Small intestine (tissue), 7 donors: ENCODE measurements around the gene LNX1. TPM values are rescaled to one million over a fixed set of nuclear protein-coding genes. Genes with fewer than 3 reads are reported as not detected.

Experiments
- DNase-seq, 2 donors: peaks; one replicate each; pipeline versions ENCODE4 v3.0.0 to v3.0.0-alpha.2; 2013
- FAIRE-seq: peaks from 2 replicates; lab custom pipeline; 2012; peaks lifted over from hg19 to GRCh38; lab: Jason Lieb, UNC
- H3K27ac ChIP-seq, 3 donors: one replicate each; pipeline ENCODE4 v1.5.1; 2013; ENCODE audit warnings: low read length in 2 of 3, mild to moderate bottlenecking in 2 of 3, control low read depth in 1 of 3, inconsistent platforms in 1 of 3, low read depth in 1 of 3, moderate library complexity in 1 of 3
- H3K27me3 ChIP-seq, 3 donors: one replicate each; pipeline ENCODE4 v1.6.1; 2013; ENCODE audit warnings: low read length in 3 of 3, inconsistent platforms in 1 of 3; ENCODE audit not compliant: control insufficient read depth in 3 of 3, insufficient read depth in 3 of 3
- H3K36me3 ChIP-seq, 3 donors: one replicate each; pipeline ENCODE4 v1.6.1; 2013; ENCODE audit warnings: low read length in 3 of 3, inconsistent platforms in 1 of 3, low read depth in 1 of 3, mild to moderate bottlenecking in 1 of 3, moderate library complexity in 1 of 3; ENCODE audit not compliant: control insufficient read depth in 3 of 3, insufficient read depth in 2 of 3
- H3K4me1 ChIP-seq, 3 donors: one replicate each; pipeline ENCODE4 v1.6.1; 2013; ENCODE audit warnings: low read length in 2 of 3, inconsistent platforms in 1 of 3, low read depth in 1 of 3, mild to moderate bottlenecking in 1 of 3, moderate library complexity in 1 of 3; ENCODE audit not compliant: control insufficient read depth in 3 of 3, insufficient read depth in 2 of 3
- H3K4me3 ChIP-seq, 3 donors: one replicate each; pipeline ENCODE4 v1.5.1; 2013; ENCODE audit warnings: low read length in 3 of 3, control low read depth in 1 of 3, inconsistent platforms in 1 of 3, low read depth in 1 of 3, mild to moderate bottlenecking in 1 of 3, moderate library complexity in 1 of 3
- H3K9me3 ChIP-seq, 2 donors: one replicate each; pipeline ENCODE4 v1.6.1; 2013; ENCODE audit warnings: low read depth in 1 of 2, low read length in 1 of 2; ENCODE audit not compliant: control insufficient read depth in 2 of 2, insufficient read depth in 1 of 2
- WGBS, 3 donors: extraction: QIAGEN DNeasy Blood & Tissue Kit; methylation state at CpG; one replicate each; pipeline ENCODE4 v1.1.7; 2013; 5-methylcytosine and 5-hydroxymethylcytosine counted together
- polyA plus RNA-seq, 4 donors: library from polyadenylated mRNA; stranded (reverse) in 3 of 4; unstranded in 1 of 4; fragments of 200-250 nt in 3 of 4; fragments of 120-200 nt in 1 of 4; gene quantifications; one replicate each; pipeline versions ENCODE4 v1.2.1 to v1.2.3, GENCODE V29; 2013
- donor health status: healthy with polysubstance abuse.
- donor health status: control.
- donor health status: control.
- donor health status: Bipolar disorder and iron deficiency.
- donor health status: healthy.

Gene LNX1
- polyA plus RNA-seq, 4 donors, result 6.4 to 13.7 (median 9.1) TPM

- no peak overlapping the region for H3K27ac ChIP-seq
- peaks cover 0 to 6% (median 0%) of the 10 kb centered on the region in 3 donors for H3K4me1 ChIP-seq
- peaks cover 0 to 17% (median 2%) of the 10 kb centered on the region in 3 donors for H3K36me3 ChIP-seq
- no peak for FAIRE-seq
- no peak for DNase-seq
- no peak overlapping the region for H3K4me3 ChIP-seq
- H3K27me3 ChIP-seq, result no peaks in the 10 kb centered on the region
- 92 to 96% (median 92%) methylated on average over 3 of the region's 3 CpGs for WGBS, 3 donors
- peaks cover 0 to 5% of the 10 kb centered on the region in 2 donors for H3K9me3 ChIP-seq
Measured at GRCh38 chr4:53548662-53549061, 42.6 kb downstream of the LNX1 start.

- peaks cover 0 to 17% (median 2%) of the 10 kb centered on the region in 3 donors for H3K36me3 ChIP-seq
- DNase-seq (no peak), FAIRE-seq (no peak)
- H3K27me3 ChIP-seq, result no peaks in the 10 kb centered on the region
- no peak overlapping the region for H3K4me3 ChIP-seq
- peaks cover 0 to 6% (median 0%) of the 10 kb centered on the region in 3 donors for H3K4me1 ChIP-seq
- peaks cover 0 to 5% of the 10 kb centered on the region in 2 donors for H3K9me3 ChIP-seq
- WGBS, 3 donors, result 38 to 64% (median 54%) methylated on average over 2 of the region's 2 CpGs
- H3K27ac ChIP-seq, result no peak overlapping the region
Measured at GRCh38 chr4:53547983-53548382, 43.3 kb downstream of the LNX1 start.

GRCh38 chr4:53545942-53546581 lies 45.2 kb downstream of the LNX1 start:
- WGBS, 3 donors, result 15 to 70% (median 43%) methylated on average over 3 of the region's 3 CpGs
- no peak for FAIRE-seq
- Histone ChIP-seq H3K27me3 (no peaks in the 10 kb centered on the region), H3K9me3 (no peaks in the 10 kb centered on the region), H3K27ac (no peak overlapping the region), H3K4me1 (peaks cover 0 to 6% (median 0%) of the 10 kb centered on the region in 3 donors), H3K36me3 (peaks cover 0 to 12% (median 2%) of the 10 kb centered on the region in 3 donors), H3K4me3 (no peak overlapping the region)
- peak; percentile 28 to 32 for DNase-seq

GRCh38 chr4:53545273-53545672 lies 46.0 kb downstream of the LNX1 start:
- Histone ChIP-seq H3K36me3 (peaks cover 0 to 7% (median 0%) of the 10 kb centered on the region in 3 donors), H3K4me3 (no peak overlapping the region), H3K27ac (no peak overlapping the region), H3K9me3 (no peaks in the 10 kb centered on the region), H3K27me3 (no peaks in the 10 kb centered on the region), H3K4me1 (peaks cover 0 to 6% (median 0%) of the 10 kb centered on the region in 3 donors)
- no peak for DNase-seq
- 81 to 96% (median 92%) methylated on average over 1 of the region's 1 CpG for WGBS, 3 donors
- no peak for FAIRE-seq

GRCh38 chr4:53543561-53543960 lies 47.7 kb downstream of the LNX1 start:
- H3K9me3 ChIP-seq, result no peaks in the 10 kb centered on the region
- no peaks in the 10 kb centered on the region for H3K27me3 ChIP-seq
- no peak overlapping the region for H3K4me3 ChIP-seq
- H3K27ac ChIP-seq, result no peak overlapping the region
- H3K36me3 ChIP-seq, result peaks cover 0 to 7% (median 0%) of the 10 kb centered on the region in 3 donors
- no peak for DNase-seq
- no peak for FAIRE-seq
- H3K4me1 ChIP-seq, result peaks cover 0 to 6% (median 0%) of the 10 kb centered on the region in 3 donors

GRCh38 chr4:53541577-53542206 lies 49.6 kb downstream of the LNX1 start:
- no peak for FAIRE-seq
- no peak overlapping the region for H3K27ac ChIP-seq
- H3K27me3 ChIP-seq, result no peaks in the 10 kb centered on the region
- peaks cover 0 to 6% (median 0%) of the 10 kb centered on the region in 3 donors for H3K36me3 ChIP-seq
- H3K4me3 ChIP-seq, result no peak overlapping the region
- DNase-seq, result no peak
- WGBS, 3 donors, result 36 to 50% (median 48%) methylated on average over 2 of the region's 2 CpGs
- peaks cover 0 to 5% (median 0%) of the 10 kb centered on the region in 3 donors for H3K4me1 ChIP-seq
- no peaks in the 10 kb centered on the region for H3K9me3 ChIP-seq

GRCh38 chr4:53538756-53539155 lies 52.5 kb downstream of the LNX1 start:
- H3K27ac ChIP-seq, result no peak overlapping the region
- H3K27me3 ChIP-seq, result no peaks in the 10 kb centered on the region
- H3K36me3 ChIP-seq, result peaks cover 0 to 3% (median 0%) of the 10 kb centered on the region in 3 donors
- WGBS, 3 donors, result 75 to 84% (median 81%) methylated on average over 4 of the region's 4 CpGs
- no peaks in the 10 kb centered on the region for H3K9me3 ChIP-seq
- no peaks in the 10 kb centered on the region for H3K4me1 ChIP-seq
- FAIRE-seq (no peak), DNase-seq (no peak)
- no peak overlapping the region for H3K4me3 ChIP-seq

- Histone ChIP-seq H3K9me3 (no peaks in the 10 kb centered on the region), H3K36me3 (peaks cover 0 to 10% (median under 1%) of the 10 kb centered on the region in 3 donors), H3K4me3 (no peak overlapping the region), H3K4me1 (no peaks in the 10 kb centered on the region), H3K27me3 (no peaks in the 10 kb centered on the region), H3K27ac (no peak overlapping the region)
- 32 to 35% (median 35%) methylated on average over 3 of the region's 3 CpGs for WGBS, 3 donors
- FAIRE-seq (no peak), DNase-seq (peak in 1 of 2 donors; percentile 7)
Measured at GRCh38 chr4:53537606-53538005, 53.7 kb downstream of the LNX1 start.
